ENCODE measurements around the gene SH3TC2.
A peak's percentile ranks its signal among the peaks of the same experiment; 100 is the strongest.

The SH3TC2 gene

GRCh38 chr5:148963664-148964063, 99.2 kb downstream of the SH3TC2 start:
- DNase-seq (ENCODE audit: low read depth) = no peak
- H3K4me3 ChIP-seq (ENCODE audit: low read length) = no peak overlapping the region
- TF ChIP-seq, protein P1, sequence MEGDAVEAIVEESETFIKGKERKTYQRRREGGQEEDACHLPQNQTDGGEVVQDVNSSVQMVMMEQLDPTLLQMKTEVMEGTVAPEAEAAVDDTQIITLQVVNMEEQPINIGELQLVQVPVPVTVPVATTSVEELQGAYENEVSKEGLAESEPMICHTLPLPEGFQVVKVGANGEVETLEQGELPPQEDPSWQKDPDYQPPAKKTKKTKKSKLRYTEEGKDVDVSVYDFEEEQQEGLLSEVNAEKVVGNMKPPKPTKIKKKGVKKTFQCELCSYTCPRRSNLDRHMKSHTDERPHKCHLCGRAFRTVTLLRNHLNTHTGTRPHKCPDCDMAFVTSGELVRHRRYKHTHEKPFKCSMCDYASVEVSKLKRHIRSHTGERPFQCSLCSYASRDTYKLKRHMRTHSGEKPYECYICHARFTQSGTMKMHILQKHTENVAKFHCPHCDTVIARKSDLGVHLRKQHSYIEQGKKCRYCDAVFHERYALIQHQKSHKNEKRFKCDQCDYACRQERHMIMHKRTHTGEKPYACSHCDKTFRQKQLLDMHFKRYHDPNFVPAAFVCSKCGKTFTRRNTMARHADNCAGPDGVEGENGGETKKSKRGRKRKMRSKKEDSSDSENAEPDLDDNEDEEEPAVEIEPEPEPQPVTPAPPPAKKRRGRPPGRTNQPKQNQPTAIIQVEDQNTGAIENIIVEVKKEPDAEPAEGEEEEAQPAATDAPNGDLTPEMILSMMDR (conservative IDR thresholded peaks at IDR 0.05; ENCODE audit: low read length) = no peak

DNA sequence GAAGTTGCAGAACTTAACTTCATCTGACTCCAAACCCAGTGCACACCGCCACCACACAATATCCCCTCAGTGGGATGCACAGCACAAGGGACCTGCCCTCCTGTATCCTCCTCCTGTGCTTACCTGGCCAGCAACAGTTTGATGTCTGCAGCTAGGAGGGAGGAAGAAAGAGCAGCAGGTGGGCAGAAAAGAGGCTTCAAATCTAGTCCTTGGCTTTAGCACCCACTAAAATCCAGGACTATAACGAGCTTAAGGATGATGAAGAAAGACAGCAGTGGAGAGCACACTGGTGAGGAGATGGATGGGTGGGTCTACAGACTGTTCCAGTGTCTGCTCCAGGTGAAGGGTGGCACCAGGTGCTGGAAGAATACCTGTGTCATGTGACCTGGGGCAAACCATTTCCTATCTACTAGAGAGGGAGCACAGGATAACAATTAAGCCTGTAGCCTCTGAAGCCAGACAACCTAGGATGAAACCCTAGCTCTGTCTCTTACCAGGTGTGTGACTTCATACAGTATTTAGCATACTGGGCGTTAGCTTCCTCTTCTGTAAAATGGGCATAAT, 100.0 kb downstream of the SH3TC2 start:
- TF ChIP-seq, protein P1 (conservative IDR thresholded peaks at IDR 0.05; ENCODE audit: low read length) = no peak
- no peak overlapping the region for H3K4me3 ChIP-seq (ENCODE audit: low read length)
- no peak for DNase-seq (ENCODE audit: low read depth)

DNA sequence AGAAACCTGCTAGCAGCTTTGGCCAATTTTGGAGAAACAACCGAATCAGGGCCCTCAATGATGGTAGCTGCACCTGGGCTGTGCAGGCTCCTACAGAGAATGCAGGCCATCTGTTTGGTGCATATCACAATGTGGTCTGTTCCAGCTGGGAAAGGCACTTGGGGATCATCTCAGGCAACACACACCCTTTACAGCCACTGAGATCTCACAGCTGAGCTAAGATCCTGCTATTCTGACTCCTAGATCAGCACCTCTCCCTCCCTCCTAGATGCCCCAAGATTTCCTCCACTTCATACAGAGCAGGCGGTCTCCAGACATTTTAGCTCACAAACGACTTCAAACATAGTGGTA, 100.7 kb downstream of the SH3TC2 start:
- TF ChIP-seq, protein P1 (conservative IDR thresholded peaks at IDR 0.05; ENCODE audit: low read length) = no peak
- no peak for DNase-seq (ENCODE audit: low read depth)

DNA sequence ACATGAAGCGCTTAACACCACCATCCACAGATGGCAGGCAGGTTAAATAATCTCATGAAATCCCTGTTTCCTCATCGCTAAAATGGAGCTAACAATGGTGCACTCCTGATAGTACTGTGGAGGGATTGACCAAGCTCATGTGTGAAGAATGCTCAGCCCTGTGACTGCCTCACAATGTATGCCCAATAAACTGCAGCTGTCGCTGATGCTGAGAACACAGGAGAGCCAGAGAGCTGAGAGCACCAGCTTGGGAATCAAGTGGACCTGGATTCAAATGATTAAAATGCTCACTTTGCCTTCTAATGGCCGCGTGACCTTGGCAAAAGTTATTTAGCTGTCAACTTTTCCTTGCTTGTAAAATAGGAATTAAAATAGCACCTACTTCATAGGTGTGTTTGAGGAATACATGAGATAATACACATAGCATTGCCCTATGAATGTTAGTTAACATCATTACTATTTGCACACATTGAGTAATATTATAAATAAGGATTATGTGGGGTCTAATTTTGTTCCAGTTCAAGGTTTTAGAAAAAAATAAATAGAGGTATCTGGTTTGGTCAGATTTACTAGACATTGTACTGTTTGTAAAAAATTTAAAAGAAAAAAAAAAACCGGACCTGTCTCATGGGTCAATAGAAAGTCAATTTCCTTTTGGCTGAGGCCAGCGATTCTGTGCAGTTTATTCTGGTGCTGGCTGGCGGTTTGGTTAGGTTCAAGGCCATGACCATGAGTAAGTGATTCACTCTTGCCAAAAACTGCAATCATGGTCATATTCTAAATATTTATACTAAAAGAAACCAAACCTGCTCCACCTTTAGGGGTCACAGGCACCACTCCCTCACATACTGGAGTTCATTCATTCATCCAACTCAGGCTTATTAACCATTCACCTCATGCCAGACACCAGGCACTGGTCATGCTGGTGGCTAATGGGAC, 101.3 kb downstream of the SH3TC2 start:
- H3K4me3 ChIP-seq (ENCODE audit: low read length) = no peak overlapping the region
- TF ChIP-seq, protein P1 (conservative IDR thresholded peaks at IDR 0.05; ENCODE audit: low read length) = no peak
- no peak for DNase-seq (ENCODE audit: low read depth)

More for the DNA sequence above, 100.7 kb downstream of the SH3TC2 start:
- H3K4me3 ChIP-seq (ENCODE audit: low read length) = no peak overlapping the region

DNA sequence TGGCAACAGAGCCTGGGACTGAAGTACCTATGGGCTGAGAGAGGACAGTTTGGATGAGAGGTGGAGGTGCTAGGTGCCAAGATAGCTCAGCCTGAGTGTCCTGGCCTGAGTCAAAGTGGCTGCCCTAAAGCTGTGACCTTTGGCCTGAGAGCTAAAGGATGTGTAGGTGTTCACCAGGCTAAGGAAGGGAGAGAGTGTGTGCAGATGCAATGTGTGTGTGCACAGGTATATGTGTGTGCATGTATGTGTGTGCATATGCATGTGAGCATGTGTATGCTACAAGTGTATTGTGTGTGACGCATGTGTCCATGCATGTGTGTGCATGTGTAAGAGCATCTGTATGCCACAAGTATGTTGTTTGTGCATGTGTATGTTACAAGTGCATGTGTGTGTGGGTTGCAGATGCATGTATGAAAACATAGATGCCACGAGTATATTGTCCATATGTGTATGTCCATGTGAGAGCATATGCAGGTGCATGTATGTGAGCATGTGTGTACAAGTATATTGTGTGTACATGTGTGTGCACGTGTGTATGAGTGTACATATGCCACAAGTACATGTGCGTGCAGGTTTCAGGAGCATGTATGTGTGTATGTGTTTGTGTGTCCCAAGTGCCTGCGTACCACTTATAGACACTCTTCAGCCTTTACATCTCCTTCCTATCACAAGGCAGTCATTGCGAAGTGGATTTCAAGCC, 102.6 kb downstream of the SH3TC2 start:
- no peak for DNase-seq (ENCODE audit: low read depth)
- TF ChIP-seq, protein P1 (conservative IDR thresholded peaks at IDR 0.05; ENCODE audit: low read length) = no peak
- H3K4me3 ChIP-seq (ENCODE audit: low read length) = no peak overlapping the region

- peak; percentile 22 for DNase-seq (ENCODE audit: low read depth)
- H3K4me3 ChIP-seq (ENCODE audit: low read length) = no peak overlapping the region
- TF ChIP-seq, protein P1 (conservative IDR thresholded peaks at IDR 0.05; ENCODE audit: low read length) = peak; percentile 88
These were observed 105.2 kb downstream of the SH3TC2 start for GRCh38 chr5:148957591-148958202.

Data from AG10803 (cell line).